GM12878 (cell line): ENCODE measurements around the gene GABBR2. TPM values are rescaled to one million over a fixed set of nuclear protein-coding genes. Genes with fewer than 3 reads are reported as not detected.

Experiments used
- ATAC-seq: fragments of 200-7000 bp; cut with Tn5 transposase; 3 replicates; pipeline ENCODE4 v1.9.1; 2020; ENCODE audit warnings: mild to moderate bottlenecking, moderate library complexity
- BruUV-seq: library from RNA; stranded (reverse); fragments of 400-500 nt; replicated peaks from 2 replicates; lab custom pipeline; 2021; lab: Mats Ljungman, UMichigan
- CTCF ChIA-PET: fragments of 300-600 bp; sonication (Branson Sonifier 250); formaldehyde crosslinking; extraction: SDS; loops from one replicate; lab custom pipeline; 2021; ENCODE audit warnings: inconsistent platforms; lab: Yijun Ruan, JAX
- POLR2A ChIA-PET: fragments of 350-600 bp; formaldehyde crosslinking; extraction: SDS; loops from one replicate; lab custom pipeline; 2021; ENCODE audit warnings: inconsistent platforms; lab: Charles Lee
- RAD21 ChIA-PET: fragments of 300-600 bp; sonication (Branson Sonifier 250); formaldehyde crosslinking; loops from one replicate; lab custom pipeline; 2023; ENCODE audit warnings: antibody characterized with exemption; ENCODE audit not compliant: unreplicated experiment; lab: Charles Lee
- SMC1A ChIA-PET: fragments of 300-600 bp; sonication (Branson Sonifier 250); formaldehyde crosslinking; loops from one replicate; lab custom pipeline; 2023; ENCODE audit not compliant: unreplicated experiment, uncharacterized antibody; lab: Charles Lee
- DNase-seq: peaks from one replicate; pipeline ENCODE4 v3.0.0-alpha.2; 2011; ENCODE audit warnings: low read depth, low spot score
- FAIRE-seq: peaks from 3 replicates; lab custom pipeline; 2011; peaks lifted over from hg19 to GRCh38; lab: Jason Lieb, UNC
- H2AFZ ChIP-seq: 2 replicates; pipeline ENCODE4 v1.6.0; 2011; ENCODE audit warnings: low read depth, low read length, control low read depth; ENCODE audit not compliant: control insufficient read depth
- H3K27ac ChIP-seq: 2 replicates; pipeline ENCODE4 v1.5.1; 2011; ENCODE audit warnings: control low read depth; ENCODE audit not compliant: control insufficient read depth, insufficient read depth
- H3K27me3 ChIP-seq, 2 experiments: replicated peaks in 1 of 2; 2 replicates each; pipeline versions ENCODE4 v1.6.0 to v1.6.1; 2011; ENCODE audit warnings: low read length in 1 of 2; ENCODE audit not compliant: control insufficient read depth in 2 of 2, insufficient read depth in 2 of 2
- H3K36me3 ChIP-seq, 2 experiments: 2 replicates each; pipeline ENCODE4 v1.5.1; 2011; ENCODE audit warnings: low read length in 1 of 2; ENCODE audit not compliant: control insufficient read depth in 2 of 2, insufficient read depth in 2 of 2
- H3K4me1 ChIP-seq: 2 replicates; pipeline ENCODE4 v1.6.1; 2011; ENCODE audit warnings: mild to moderate bottlenecking, low read length, moderate library complexity, mixed read lengths; ENCODE audit not compliant: control insufficient read depth, insufficient read depth
- H3K4me2 ChIP-seq: 2 replicates; pipeline ENCODE4 v1.6.0; 2011; ENCODE audit warnings: control low read depth; ENCODE audit not compliant: control insufficient read depth, insufficient read depth
- H3K4me3 ChIP-seq: fragments of 200-600 bp; sonication (generic); 2 replicates; pipeline ENCODE4 v1.5.1; 2016
- H3K79me2 ChIP-seq: 2 replicates; pipeline ENCODE4 v1.6.0; 2011; ENCODE audit warnings: low read length; ENCODE audit not compliant: control insufficient read depth, insufficient read depth
- H3K9ac ChIP-seq: 2 replicates; pipeline ENCODE4 v1.8.0; 2011; ENCODE audit warnings: low read length, control low read depth, mixed read lengths; ENCODE audit not compliant: control insufficient read depth, insufficient read depth
- H3K9me3 ChIP-seq: replicated peaks from 3 replicates; pipeline ENCODE4 v1.5.1; 2011; ENCODE audit warnings: mild to moderate bottlenecking, low read length; ENCODE audit not compliant: control insufficient read depth, insufficient read depth
- H4K20me1 ChIP-seq: 2 replicates; pipeline ENCODE4 v1.6.0; 2011; ENCODE audit not compliant: control insufficient read depth, insufficient read depth
- HDAC2 ChIP-seq: fragments of 200-600 bp; sonication (generic); IDR thresholded peaks from 2 replicates; pipeline ENCODE4 v1.6.1; 2017
- KDM1A ChIP-seq: fragments of 200-600 bp; sonication (generic); IDR thresholded peaks from 2 replicates; pipeline ENCODE4 v1.6.1; 2016; ENCODE audit warnings: borderline replicate concordance
- KLF5 ChIP-seq: fragments of 450-650 bp; IDR thresholded peaks from 2 replicates; pipeline ENCODE4 v1.6.1; 2014; ENCODE audit warnings: mild to moderate bottlenecking; ENCODE audit not compliant: partially characterized antibody
- NFXL1 ChIP-seq: fragments of 450-650 bp; IDR thresholded peaks from 2 replicates; pipeline ENCODE4 v1.6.1; 2017; ENCODE audit warnings: antibody characterized with exemption, mild to moderate bottlenecking, borderline replicate concordance
- RAD51 ChIP-seq: fragments of 450-650 bp; IDR thresholded peaks from 2 replicates; pipeline ENCODE4 v1.6.1; 2016; ENCODE audit warnings: moderate library complexity, mild to moderate bottlenecking, inconsistent platforms
- RELB ChIP-seq: fragments of 450-650 bp; IDR thresholded peaks from 2 replicates; pipeline ENCODE4 v1.6.1; 2017; ENCODE audit warnings: low read depth, mild to moderate bottlenecking, moderate library complexity
- SP1 ChIP-seq: IDR thresholded peaks from one replicate; pipeline ENCODE4 v1.6.1; 2011; ENCODE audit warnings: low read depth, low read length
- ZZZ3 ChIP-seq: IDR thresholded peaks from 2 replicates; pipeline ENCODE4 v1.6.1; 2011; ENCODE audit warnings: low read depth; ENCODE audit not compliant: control insufficient read depth, insufficient read length
- WGBS: methylation state at CpG from one replicate; pipeline ENCODE4 v1.1.6; 2016; ENCODE audit warnings: low lambda C conversion rate; ENCODE audit not compliant: insufficient replicate concordance, insufficient coverage; ENCODE audit errors: missing lambda C conversion rate; 5-methylcytosine and 5-hydroxymethylcytosine counted together
- in situ Hi-C: fragments of 300-500 bp; cut with MboI; formaldehyde crosslinking; loops from 9 replicates; pipeline ENCODE4 v1.14.3; 2018; ENCODE audit warnings: mixed read lengths
- intact Hi-C: fragments of 100-400 bp; cut with micrococcal nuclease; formaldehyde crosslinking; loops from one replicate; pipeline ENCODE4 v1.14.2; 2022; ENCODE audit not compliant: unreplicated experiment
- polyA plus RNA-seq, 11 experiments: library from polyadenylated mRNA; depleted of rRNA in 4 of 11; unstranded in 6 of 11; stranded (reverse) in 5 of 11; fragments of >200 nt; fragmentation: Nextera tagmentation in 4 of 11; fragmentation: Illumina TruSeq in 1 of 11; extraction: Ambion mirVana in 4 of 11; extraction: Trizol in 1 of 11; gene quantifications; 1 replicate in 1 of 11; 2 replicates in 10 of 11; pipeline versions ENCODE4 v1.2.1 to v1.2.3, GENCODE V29; 2011 to 2016; ENCODE audit warnings: inconsistent platforms in 2 of 11, missing spikeins in 2 of 11, low read depth in 1 of 11
- total RNA-seq, 4 experiments: library from RNA; depleted of rRNA in 3 of 4; stranded (reverse); fragments of >200 nt in 3 of 4; fragmentation: Illumina TruSeq in 1 of 4; extraction: Trizol in 1 of 4; gene quantifications; 2 replicates each; pipeline versions ENCODE4 v1.2.1 to v1.2.3, GENCODE V29; 2013 to 2021
- TF ChIP-seq, protein P1 (sequence below): IDR thresholded peaks from 2 replicates; pipeline ENCODE4 v1.6.1; 2012; ENCODE audit warnings: low read length, inconsistent platforms

Gene GABBR2
- total and polyA plus RNA-seq, 10 of the 15 experiments (the other 5 are each of a cell fraction or from before 2014, with no cell fraction given), result 0.02 to 2.2 (median 0.06) TPM; not detected in 2

DNA sequence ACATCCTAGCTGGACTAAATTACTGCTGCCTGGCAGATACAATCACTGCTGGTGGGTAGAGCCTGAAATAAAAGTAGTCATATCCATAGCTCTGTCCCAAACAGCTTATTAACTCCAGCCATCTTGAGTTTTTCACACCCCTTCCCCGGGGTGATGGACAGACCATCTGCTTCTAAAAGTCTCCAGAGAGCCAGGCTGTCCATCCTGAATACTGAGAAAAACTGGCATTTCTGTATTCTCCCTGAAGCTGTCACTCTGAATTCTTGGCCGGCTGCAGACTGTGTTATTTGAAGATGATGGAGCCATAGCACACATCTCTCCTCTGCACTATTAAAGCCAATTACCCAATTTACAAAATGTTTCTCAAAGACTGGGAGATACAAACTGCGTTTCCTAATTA, 118.6 kb downstream of the GABBR2 start:
- in situ Hi-C loops, result no loop called here
- RAD21 ChIA-PET, result no interaction called here
- intact Hi-C loops, result no loop called here
- FAIRE-seq (no peak), ATAC-seq (no peak), DNase-seq (no peak)
- Histone ChIP-seq H2AFZ (no peak overlapping the region), H3K9ac (no peak overlapping the region), H3K4me3 (no peak overlapping the region), H4K20me1 (no peaks in the 10 kb centered on the region), H3K4me2 (no peak overlapping the region), H3K27me3 (peaks cover 0 to 2% of the 10 kb centered on the region in 2 experiments; a peak in 1 of 4 replicates), H3K9me3 (no peaks in the 10 kb centered on the region), H3K27ac (no peak overlapping the region), H3K79me2 (no peaks in the 10 kb centered on the region), H3K36me3 (no peaks in the 10 kb centered on the region), H3K4me1 (no peaks in the 10 kb centered on the region)
- TF ChIP-seq, protein P1, sequence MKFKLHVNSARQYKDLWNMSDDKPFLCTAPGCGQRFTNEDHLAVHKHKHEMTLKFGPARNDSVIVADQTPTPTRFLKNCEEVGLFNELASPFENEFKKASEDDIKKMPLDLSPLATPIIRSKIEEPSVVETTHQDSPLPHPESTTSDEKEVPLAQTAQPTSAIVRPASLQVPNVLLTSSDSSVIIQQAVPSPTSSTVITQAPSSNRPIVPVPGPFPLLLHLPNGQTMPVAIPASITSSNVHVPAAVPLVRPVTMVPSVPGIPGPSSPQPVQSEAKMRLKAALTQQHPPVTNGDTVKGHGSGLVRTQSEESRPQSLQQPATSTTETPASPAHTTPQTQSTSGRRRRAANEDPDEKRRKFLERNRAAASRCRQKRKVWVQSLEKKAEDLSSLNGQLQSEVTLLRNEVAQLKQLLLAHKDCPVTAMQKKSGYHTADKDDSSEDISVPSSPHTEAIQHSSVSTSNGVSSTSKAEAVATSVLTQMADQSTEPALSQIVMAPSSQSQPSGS, result no peak
- TF ChIP-seq HDAC2, result no peak
- TF ChIP-seq RAD51, result no peak
- no peak for TF ChIP-seq KLF5
- no peak for TF ChIP-seq ZZZ3
- no peak for TF ChIP-seq SP1
- no peak for TF ChIP-seq KDM1A
- TF ChIP-seq NFXL1, result no peak
- no peak for TF ChIP-seq RELB
- BruUV-seq, result no TSS peak
- 50% methylated on average over 3 of the region's 3 CpGs for WGBS
- SMC1A ChIA-PET, result no interaction called here
- POLR2A ChIA-PET, result no interaction called here
- CTCF ChIA-PET, result interaction anchor here (1.0 kb wide), 1 partner anchor 53 kb away, joined by 3 read pairs; no protein-coding TSS in a partner anchor
